Measurements from ENCODE around the gene PHF20. TPM values are rescaled to one million over a fixed set of nuclear protein-coding genes. Genes with fewer than 3 reads are reported as not detected.

PHF20 gene
- total and polyA plus RNA-seq, 2 of the 13 experiments (the other 11 are each of a cell fraction or from before 2014, with no cell fraction given), result 22.8 to 34.1 TPM

- TF ChIP-seq PATZ1 (CRISPR knock-in tag; IDR thresholded peaks at IDR 0.05) (no peak; the same call in 1 of the 2 replicates), BRCA1 (CRISPR knock-in tag; IDR thresholded peaks at IDR 0.05) (no peak; the same call in 1 of the 2 replicates), ZBTB7B (CRISPR knock-in tag; IDR thresholded peaks at IDR 0.05) (no peak), ZNF704 (CRISPR knock-in tag; IDR thresholded peaks at IDR 0.05; ENCODE audit: borderline replicate concordance) (no peak; the same call in 1 of the 2 replicates), EED (CRISPR knock-in tag; IDR thresholded peaks at IDR 0.05) (no peak), KLF11 (CRISPR knock-in tag; IDR thresholded peaks at IDR 0.05) (no peak), GPN1 (CRISPR knock-in tag; IDR thresholded peaks at IDR 0.05; ENCODE audit: borderline replicate concordance) (no peak), EP300 (IDR thresholded peaks at IDR 0.05; ENCODE audit: low read depth in 2 of 2, low read length in 2 of 2) (no peak; a peak in 1 of 4 replicates), EP300 (CRISPR knock-in tag; IDR thresholded peaks at IDR 0.05; ENCODE audit: borderline replicate concordance) (no peak), FOSL2 (CRISPR knock-in tag; IDR thresholded peaks at IDR 0.05) (no peak), ZBTB37 (CRISPR knock-in tag; IDR thresholded peaks at IDR 0.05) (no peak), CBFB (CRISPR knock-in tag; IDR thresholded peaks at IDR 0.05) (no peak), RNF219 (CRISPR knock-in tag; IDR thresholded peaks at IDR 0.05) (peak; percentile 23; the same call in 1 of the 2 replicates), DPF2 (CRISPR knock-in tag; IDR thresholded peaks at IDR 0.05; ENCODE audit: borderline replicate concordance, low read depth) (no peak), FOXA3 (CRISPR knock-in tag; IDR thresholded peaks at IDR 0.05) (no peak), SP4 (CRISPR knock-in tag; IDR thresholded peaks at IDR 0.05) (no peak)
- TF ChIP-seq, protein P1, sequence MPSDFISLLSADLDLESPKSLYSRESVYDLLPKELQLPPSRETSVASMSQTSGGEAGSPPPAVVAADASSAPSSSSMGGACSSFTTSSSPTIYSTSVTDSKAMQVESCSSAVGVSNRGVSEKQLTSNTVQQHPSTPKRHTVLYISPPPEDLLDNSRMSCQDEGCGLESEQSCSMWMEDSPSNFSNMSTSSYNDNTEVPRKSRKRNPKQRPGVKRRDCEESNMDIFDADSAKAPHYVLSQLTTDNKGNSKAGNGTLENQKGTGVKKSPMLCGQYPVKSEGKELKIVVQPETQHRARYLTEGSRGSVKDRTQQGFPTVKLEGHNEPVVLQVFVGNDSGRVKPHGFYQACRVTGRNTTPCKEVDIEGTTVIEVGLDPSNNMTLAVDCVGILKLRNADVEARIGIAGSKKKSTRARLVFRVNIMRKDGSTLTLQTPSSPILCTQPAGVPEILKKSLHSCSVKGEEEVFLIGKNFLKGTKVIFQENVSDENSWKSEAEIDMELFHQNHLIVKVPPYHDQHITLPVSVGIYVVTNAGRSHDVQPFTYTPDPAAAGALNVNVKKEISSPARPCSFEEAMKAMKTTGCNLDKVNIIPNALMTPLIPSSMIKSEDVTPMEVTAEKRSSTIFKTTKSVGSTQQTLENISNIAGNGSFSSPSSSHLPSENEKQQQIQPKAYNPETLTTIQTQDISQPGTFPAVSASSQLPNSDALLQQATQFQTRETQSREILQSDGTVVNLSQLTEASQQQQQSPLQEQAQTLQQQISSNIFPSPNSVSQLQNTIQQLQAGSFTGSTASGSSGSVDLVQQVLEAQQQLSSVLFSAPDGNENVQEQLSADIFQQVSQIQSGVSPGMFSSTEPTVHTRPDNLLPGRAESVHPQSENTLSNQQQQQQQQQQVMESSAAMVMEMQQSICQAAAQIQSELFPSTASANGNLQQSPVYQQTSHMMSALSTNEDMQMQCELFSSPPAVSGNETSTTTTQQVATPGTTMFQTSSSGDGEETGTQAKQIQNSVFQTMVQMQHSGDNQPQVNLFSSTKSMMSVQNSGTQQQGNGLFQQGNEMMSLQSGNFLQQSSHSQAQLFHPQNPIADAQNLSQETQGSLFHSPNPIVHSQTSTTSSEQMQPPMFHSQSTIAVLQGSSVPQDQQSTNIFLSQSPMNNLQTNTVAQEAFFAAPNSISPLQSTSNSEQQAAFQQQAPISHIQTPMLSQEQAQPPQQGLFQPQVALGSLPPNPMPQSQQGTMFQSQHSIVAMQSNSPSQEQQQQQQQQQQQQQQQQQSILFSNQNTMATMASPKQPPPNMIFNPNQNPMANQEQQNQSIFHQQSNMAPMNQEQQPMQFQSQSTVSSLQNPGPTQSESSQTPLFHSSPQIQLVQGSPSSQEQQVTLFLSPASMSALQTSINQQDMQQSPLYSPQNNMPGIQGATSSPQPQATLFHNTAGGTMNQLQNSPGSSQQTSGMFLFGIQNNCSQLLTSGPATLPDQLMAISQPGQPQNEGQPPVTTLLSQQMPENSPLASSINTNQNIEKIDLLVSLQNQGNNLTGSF (CRISPR knock-in tag; IDR thresholded peaks at IDR 0.05), result no peak
Measured at GRCh38 chr20:35742741-35743523, 28.9 kb upstream of the PHF20 start (continued).
